OCI-LY1 (cell line): ENCODE data around the gene SHROOM3.

Experiments
- EZH2 ChIP-seq: fragments of 200-600 bp; sonication (generic), shearing (Covaris generic); IDR thresholded peaks from 2 replicates; pipeline ENCODE4 v1.8.0; 2017; ENCODE audit warnings: borderline replicate concordance, mixed run types, mild to moderate bottlenecking, antibody characterized with exemption, low read length, moderate library complexity, mixed read lengths
- TF ChIP-seq, protein P1 (sequence below): fragments of 200-600 bp; sonication (generic), shearing (Covaris generic); IDR thresholded peaks from 2 replicates; pipeline ENCODE4 v1.5.1; 2017; ENCODE audit warnings: mild to moderate bottlenecking, antibody characterized with exemption, low read length, moderate library complexity, mixed read lengths

DNA sequence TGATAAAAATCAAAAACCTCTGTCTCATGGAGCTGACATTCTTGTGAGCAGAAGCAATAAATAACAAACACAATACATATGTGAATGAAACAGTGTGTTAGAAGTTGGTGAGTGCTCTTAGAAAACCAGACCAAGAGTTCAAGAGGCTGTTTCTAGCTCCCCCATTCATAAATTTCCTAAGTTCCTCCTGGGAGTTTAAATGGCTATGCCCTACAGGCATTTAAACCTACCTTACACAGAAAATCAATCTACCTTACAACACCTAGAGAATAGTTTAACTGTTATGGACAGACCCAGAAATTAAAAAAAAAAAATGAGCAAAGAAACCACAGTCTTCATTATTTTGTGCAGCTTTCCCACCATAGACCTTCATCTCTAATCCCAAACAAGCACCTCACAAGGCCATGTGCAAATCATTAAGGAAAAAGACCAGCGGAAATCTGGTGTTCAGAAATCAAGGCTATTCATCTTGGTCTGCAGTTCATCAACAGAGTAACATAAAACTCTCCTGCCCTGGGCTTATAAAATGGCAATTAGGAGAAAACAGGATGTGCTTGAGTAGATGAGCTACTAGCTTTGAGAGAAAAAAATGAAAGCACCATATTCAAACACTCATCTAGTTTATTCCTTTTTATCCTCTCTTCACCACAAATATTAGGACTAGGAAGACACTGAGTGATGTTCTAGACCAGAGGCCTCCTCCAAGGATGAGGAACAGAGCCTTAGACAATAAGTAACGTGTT lies 147.2 kb downstream of the SHROOM3 start:
- TF ChIP-seq, protein P1, sequence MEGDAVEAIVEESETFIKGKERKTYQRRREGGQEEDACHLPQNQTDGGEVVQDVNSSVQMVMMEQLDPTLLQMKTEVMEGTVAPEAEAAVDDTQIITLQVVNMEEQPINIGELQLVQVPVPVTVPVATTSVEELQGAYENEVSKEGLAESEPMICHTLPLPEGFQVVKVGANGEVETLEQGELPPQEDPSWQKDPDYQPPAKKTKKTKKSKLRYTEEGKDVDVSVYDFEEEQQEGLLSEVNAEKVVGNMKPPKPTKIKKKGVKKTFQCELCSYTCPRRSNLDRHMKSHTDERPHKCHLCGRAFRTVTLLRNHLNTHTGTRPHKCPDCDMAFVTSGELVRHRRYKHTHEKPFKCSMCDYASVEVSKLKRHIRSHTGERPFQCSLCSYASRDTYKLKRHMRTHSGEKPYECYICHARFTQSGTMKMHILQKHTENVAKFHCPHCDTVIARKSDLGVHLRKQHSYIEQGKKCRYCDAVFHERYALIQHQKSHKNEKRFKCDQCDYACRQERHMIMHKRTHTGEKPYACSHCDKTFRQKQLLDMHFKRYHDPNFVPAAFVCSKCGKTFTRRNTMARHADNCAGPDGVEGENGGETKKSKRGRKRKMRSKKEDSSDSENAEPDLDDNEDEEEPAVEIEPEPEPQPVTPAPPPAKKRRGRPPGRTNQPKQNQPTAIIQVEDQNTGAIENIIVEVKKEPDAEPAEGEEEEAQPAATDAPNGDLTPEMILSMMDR, result no peak
- no peak for TF ChIP-seq EZH2
